DOHH2 (cell line): Measurements from ENCODE around the gene OLFM2.

Experiments
- EZH2phosphoT487 ChIP-seq: fragments of 200-600 bp; sonication (generic); IDR thresholded peaks from 2 replicates; pipeline ENCODE4 v1.6.1; 2017; ENCODE audit warnings: borderline replicate concordance, mild to moderate bottlenecking, antibody characterized with exemption, low read length, moderate library complexity, mixed read lengths
- TF ChIP-seq, protein P1 (sequence below): fragments of 200-600 bp; sonication (generic); IDR thresholded peaks from one replicate; pipeline ENCODE4 v1.5.1; 2014; ENCODE audit warnings: antibody characterized with exemption, mild to moderate bottlenecking, low read depth, low read length; ENCODE audit not compliant: poor library complexity, severe bottlenecking

DNA sequence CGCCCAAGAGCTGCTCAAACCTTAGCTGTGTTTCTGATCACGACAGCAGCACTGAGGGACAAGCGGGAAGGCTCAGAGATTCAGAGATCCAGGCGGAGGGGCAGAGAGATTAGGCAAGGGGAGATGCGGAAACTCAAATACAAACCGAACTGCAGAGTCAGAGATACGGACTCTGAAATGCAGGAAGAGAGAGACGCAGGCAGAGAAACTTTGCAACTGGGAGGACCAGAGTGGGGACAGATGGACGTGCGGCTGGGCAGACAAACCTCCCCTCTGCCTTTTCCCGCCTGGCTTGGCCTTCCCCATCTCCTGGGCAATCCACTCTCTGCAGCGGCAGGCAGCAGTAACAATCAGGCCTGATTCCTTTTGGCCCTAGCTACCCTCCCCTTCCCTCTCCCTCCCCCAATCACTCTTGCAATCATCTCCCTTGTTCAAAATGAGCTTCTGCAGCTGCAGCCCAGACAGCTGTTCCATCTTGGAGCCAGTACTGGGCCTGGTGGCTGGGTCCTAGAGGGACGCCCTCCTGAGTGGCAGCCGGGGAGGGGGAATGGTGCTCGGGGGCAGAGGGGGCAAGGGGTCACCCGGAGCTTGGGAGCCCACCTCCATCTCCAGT lies 29.7 kb downstream of the OLFM2 start:
- TF ChIP-seq, protein P1, sequence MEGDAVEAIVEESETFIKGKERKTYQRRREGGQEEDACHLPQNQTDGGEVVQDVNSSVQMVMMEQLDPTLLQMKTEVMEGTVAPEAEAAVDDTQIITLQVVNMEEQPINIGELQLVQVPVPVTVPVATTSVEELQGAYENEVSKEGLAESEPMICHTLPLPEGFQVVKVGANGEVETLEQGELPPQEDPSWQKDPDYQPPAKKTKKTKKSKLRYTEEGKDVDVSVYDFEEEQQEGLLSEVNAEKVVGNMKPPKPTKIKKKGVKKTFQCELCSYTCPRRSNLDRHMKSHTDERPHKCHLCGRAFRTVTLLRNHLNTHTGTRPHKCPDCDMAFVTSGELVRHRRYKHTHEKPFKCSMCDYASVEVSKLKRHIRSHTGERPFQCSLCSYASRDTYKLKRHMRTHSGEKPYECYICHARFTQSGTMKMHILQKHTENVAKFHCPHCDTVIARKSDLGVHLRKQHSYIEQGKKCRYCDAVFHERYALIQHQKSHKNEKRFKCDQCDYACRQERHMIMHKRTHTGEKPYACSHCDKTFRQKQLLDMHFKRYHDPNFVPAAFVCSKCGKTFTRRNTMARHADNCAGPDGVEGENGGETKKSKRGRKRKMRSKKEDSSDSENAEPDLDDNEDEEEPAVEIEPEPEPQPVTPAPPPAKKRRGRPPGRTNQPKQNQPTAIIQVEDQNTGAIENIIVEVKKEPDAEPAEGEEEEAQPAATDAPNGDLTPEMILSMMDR: no peak
- no peak for TF ChIP-seq EZH2phosphoT487
